NCI-H82 (cell line): Measurements from ENCODE around the gene MALRD1.

Source experiments
- DNase-seq: peaks from one replicate; lab custom pipeline; 2025; lab: John Stamatoyannopoulos, UW

MALRD1 gene

DNA sequence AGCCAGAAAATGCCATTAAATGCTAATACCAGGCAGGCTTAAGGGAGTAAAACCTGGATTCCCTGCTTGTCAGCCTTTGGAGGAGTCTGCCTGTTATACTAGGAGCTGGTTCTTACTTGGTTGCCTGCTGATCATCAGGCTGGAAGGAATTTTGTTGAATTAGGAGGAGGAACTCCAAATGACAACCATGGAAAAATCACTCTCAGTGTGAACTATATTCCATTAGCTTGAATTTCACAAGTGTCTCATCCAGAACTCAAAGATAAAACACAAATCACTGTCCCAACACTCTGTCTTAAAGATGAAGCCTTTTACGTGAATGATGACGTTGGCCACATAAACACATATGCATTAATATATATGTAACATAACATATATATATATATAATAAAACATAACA lies 528.8 kb downstream of the MALRD1 start:
- peak; percentile 55 for DNase-seq

DNA sequence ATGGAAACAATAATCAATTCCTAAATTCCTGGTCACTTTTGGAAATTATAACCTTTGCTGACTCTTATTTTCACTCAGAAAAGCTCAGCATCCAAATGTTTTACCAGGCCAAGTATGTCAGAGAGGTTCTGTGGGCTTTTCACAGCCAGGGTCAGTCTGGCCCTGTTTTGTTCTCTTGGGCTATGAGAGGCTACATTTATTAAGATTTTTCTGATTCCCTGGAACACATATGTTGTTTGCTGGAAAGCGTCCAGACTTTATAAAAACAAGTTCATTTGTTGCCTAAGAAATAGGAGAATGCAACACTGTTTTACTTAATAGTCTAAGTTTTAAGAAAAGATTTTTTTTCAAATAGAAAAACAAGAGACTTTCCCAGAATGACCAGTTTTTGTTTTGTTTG lies 529.2 kb downstream of the MALRD1 start:
- no peak for DNase-seq

DNA sequence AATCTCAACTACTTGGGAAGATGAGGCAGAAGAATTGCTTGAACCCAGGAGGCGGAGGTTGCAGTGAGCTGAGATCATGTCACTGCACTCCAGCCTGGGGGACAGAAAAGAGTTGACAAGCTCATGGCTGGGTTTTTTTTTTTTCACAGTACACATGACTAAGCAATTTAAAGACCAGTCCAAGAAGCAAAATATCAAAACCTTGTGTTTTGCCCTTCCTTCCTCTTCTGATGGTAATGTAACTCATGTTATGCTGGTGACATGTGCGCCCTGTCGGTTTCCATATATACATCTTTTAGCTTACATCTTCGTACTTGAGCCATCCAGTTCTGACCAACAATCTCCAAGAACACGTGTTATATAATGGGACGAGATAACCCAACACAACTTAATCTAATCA lies 530.0 kb downstream of the MALRD1 start:
- DNase-seq = no peak

DNA sequence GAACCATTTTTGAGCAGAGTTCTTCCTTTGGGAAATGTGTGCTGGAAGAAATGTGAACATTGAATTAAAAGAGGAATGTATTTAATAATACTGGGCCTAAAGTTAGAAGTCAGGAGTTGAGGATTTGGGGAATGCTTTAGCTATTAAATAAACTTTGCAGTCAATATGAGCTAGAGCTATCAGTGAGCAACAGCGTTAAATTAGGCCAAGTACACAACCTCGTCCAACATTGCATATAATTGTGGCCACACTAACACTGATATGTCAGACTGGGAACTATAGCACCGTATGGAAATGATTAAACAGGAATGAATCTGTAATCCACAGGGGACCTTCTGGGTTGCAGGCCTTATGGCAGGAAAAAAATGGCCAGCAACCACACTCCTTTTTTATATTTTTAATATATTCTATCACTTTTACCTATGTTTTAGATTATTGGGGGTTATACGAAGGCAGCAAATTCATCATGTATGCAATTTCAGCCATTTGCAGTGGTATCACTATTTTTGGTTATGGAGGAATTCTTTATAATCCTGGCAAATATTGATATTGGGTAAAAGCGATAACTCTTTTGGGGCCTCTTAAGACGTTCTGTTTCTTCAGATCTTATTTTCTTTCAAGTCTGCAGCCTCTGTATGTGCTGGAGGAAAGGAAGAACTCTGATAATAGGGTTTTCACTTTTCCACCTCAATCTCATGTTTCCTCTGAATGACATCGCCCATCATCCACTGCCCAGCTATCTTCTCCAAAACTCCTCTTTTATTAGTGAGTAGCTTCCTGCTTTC lies 531.4 kb downstream of the MALRD1 start:
- DNase-seq = no peak

DNA sequence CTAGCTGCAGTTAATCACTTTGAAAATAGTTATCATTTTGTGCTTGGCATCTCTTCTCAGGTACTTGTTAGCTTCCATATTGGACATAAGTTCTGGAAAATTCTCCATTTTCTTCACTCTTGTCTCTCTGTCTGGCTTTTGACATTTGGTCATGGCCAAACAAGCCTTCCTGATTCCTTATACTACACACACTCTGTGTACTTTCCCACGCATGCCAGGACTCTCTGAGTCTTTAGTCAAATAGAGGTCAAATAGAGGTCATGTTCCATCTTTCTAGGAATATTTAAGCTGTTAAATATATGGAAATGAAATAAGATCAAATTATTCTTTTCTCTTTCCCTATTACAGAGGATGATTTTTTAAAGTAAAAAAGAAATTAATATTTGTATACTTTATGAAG lies 532.1 kb downstream of the MALRD1 start:
- no peak for DNase-seq

DNA sequence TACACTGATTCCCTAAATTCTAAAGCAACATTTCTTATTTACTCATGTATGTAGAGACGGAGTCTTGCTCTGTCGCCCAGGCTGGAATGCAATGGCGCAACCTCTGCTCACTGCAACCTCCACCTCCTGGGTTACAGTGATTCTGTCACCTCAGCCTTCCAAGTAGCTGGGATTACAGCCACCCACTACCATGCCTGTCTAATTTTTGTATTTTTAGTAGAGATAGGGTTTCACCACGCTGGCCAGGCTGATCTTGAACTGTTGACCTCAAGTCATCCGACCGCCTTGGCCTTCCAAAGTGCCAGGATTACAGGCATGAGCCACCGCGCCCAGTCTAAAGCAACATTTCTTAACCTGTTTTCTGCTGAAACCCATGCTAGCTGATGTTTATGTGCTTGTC lies 540.0 kb downstream of the MALRD1 start:
- DNase-seq = no peak

DNA sequence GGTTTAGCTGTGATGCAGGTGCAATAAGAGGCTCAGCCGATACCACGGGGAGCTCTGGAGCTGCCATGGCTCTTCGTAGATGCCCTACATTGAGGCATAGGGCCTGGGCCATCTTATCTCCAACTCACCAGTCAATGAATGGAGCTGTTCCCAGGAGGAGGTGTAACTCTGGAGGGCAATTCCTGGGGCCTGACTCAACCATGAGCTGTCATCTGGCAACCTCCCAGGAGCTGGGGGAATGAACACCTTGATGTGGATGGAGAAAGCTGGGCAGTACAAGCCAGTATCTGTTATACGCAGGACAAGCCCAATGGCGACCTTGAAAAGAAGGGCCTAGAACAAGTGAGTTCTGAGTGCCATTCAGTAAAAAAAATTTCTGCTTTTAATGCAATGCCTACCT lies 543.7 kb downstream of the MALRD1 start:
- DNase-seq = no peak

DNA sequence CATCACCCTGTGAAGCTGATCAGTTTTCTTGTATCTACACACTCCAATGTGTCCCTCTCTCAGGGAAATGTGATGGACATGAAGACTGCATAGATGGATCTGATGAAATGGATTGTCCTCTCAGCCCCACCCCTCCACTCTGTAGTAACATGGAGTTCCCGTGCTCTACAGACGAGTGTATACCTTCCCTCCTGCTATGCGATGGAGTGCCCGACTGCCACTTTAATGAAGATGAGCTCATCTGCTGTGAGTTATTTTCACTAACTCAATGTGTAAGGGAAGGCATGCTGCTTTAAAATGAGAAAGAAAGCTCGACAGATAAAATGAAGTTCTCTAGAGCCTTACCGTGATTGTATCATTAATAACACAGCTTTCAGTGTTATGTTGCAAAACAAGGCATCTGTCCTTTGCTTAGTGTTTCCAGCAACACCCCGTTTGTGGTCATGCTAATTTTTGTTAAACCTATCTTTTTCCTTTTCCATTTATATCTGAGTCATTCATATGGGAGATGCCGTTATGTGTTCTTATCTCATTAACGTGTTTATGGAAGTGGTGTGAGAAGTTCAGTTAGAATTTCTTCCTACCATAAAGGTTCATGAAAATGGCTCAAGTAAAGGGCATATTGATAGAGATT lies 546.7 kb downstream of the MALRD1 start:
- no peak for DNase-seq

DNA sequence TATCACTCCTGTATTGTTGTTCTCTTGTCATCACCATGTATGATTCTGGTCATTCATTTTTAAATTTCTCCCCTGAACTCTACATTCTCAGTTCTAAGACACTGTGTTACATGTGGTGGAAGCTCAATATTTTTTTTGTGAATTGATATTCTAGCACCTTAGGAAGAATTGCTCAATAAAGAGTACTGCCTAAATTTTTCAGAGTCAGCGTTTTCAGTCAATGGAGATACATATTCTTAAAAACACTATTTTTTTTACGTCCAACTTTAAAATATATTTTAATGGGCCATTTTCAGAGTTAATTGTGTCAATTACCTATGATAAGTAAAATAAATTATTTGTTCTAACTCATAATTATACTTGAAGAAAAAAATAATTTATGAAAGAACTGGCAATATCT lies 557.2 kb downstream of the MALRD1 start:
- DNase-seq = no peak

DNA sequence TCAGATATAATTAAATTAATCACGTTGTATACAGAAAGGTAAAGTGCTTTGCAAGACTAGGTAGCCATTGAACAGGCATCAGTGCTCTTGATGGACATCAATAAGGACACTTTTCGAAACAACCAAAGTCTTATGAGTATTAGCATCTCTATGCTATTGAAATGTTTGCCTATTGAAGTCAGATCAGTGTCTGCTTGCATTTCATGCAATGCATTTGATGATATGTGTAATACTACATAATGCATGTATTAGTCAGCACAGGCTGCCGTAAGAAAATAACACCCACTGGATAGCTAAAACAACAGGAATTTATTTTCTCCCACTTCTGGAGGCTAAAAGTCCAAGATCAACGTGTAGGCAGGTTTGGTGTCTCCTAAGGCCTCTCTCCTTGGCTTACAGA lies 558.4 kb downstream of the MALRD1 start:
- DNase-seq = no peak

DNA sequence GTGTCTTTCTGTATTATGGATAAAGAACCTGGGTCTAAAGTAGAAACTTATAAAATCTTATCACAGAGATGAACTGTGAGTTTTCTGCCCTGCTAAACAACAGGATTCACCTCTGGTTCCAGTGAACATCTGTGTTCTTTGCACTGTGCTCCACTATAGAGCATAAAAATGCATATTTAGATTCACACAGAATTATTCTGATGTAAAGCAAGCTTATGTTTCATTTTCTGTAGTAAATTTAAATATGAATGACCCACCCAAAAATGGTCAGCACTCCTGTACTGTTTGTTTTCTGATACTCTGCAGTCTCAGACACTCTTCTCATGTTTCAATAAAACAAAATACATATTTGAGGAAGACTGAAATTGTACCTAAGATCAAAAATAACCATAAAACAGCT lies 563.2 kb downstream of the MALRD1 start:
- DNase-seq = no peak

DNA sequence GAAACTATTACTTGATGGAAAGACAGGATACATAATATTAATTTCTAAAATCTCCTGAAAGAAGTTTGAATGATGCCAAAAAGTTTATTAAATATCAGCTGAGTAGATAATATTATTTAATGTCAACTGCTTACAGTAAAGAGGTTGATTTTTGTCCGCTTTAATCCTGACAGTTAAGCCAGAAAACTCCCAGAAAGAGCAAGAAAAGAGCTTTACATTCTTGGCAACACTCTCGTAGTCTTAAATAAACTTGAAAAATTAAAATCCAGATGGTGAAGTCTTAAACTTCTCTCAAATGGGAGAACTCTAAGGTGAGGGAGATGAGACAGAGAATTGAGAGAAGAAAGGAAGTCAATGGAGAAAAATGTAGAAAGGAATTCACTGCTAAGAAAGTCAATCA lies 568.4 kb downstream of the MALRD1 start:
- DNase-seq = no peak

DNA sequence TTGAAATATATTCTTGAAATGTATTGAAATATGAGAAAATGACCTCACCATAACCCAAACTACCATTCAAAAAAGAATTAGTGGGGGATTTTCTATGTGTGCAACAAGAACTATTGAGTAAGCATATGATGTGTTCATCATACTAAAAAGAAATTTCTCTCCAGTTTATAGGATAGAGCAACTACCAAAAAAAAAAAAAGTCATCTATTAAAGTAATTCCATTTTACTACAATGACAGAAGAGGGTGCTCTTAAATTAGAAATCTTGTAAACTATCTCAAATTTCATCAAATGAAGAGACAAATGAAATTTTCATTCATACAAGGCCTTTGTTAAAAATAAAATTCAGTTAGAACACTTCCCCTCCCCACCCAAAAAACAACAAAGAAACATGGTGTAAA lies 572.2 kb downstream of the MALRD1 start:
- no peak for DNase-seq

DNA sequence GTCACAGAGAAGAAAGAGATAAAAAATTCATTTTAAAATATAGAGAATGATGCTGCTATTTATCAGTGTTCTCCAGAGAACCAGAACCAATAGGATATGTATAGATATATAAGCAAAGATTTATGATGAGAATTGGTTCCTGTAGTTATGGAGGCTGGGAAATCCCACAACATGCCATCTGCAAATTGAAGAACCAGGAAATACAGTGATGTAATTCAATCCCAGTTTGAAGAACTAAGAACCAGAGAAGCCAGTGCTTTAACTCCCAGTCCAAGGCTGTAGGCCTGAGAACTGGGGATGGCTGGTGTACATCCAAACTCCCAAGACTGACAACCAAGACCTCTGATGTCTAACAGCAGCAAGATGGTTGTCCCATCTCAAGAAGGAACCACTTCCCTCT lies 574.7 kb downstream of the MALRD1 start:
- no peak for DNase-seq

DNA sequence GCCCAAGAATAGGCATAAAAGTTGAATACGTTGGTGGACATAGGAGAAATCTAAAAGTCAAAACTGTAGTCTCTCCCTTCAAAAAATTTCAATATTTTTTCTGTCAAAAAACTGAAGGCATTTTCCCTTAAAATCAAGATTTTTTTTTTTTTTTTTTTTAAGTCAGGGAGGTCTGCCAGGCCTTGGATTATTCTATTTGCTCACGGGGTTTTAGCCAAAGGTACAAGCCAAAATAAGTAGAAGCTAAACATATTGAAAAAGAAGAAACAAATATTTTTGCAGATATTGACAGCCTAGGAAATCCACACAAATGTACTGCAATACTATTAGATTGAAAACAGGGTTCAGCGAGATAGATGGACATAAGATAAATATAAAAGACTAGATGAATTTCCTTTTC lies 577.6 kb downstream of the MALRD1 start:
- no peak for DNase-seq

DNA sequence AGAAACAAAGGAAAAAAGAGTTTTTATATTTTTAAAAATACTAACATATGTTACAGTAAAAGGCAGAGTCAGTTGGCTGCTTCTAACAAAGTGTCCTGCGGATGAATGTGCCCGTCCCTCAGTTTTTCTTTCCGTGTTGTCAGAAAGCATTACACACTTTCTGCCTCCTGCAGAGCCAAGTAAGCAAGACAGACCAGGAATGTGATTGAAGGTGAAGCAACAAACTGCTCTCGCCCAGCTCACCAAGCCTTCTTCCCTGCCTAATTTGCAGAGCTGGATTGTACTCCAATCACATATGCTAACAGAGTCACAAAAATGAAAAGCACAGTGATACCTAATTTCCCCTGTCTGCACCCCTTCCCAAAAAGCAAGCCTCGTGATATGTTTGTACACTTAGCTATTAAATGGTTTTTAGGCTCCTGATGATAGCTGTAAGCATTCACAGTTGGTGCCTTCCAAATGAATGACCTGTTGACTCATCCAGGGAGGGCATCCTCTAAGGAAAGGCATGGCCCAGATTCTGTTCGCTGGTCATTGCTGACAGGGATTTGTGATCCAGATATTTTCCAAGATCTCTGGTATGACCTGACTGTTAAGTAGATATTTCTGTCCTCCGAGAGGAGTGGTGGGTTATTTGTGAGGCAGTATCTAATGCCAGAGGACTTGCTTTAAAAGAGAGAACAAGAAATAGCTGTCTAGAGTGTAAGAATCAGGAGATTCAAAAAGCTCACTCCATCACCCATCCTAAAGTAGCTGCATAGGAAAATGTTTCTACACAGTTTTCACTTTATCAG lies 580.4 kb downstream of the MALRD1 start:
- no peak for DNase-seq

DNA sequence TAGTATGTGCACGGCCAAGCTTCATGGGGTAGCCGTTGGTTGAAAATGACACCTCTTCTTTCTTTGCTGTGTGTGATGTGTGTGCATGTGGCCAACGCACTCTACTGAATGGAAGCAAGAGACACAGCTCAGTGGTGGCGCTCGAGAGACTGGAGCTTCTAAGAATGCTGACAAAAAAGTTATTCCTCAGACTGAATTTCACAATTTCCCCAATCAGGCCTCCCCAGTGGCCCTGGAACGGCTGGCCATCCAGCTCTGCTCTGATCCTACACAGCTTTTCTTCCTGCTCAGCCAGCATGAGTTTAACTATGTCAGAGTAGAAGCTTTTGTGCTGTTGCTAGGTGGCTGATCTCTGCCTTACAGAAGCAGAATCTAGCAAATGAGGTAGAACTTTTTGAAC lies 581.0 kb downstream of the MALRD1 start:
- DNase-seq = peak; percentile 0

DNA sequence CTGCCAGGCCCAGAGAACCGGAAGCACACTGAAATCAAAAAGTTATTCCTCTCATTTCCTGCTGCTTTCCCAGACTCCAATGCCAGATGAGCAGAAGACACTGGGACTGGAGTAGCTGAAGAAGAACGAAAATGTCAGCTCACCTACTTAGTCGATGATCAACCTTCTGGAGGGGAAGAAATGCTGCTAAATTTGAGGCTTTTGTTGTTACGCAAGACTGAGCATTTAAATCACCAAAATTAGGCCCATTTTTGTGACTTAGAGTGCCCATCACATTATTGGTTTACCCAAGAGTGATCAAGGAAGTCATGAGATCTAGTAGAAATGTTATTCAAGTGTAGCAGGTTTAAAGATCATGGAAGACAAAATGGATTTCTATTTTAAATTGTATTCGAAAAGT lies 585.6 kb downstream of the MALRD1 start:
- DNase-seq = no peak

DNA sequence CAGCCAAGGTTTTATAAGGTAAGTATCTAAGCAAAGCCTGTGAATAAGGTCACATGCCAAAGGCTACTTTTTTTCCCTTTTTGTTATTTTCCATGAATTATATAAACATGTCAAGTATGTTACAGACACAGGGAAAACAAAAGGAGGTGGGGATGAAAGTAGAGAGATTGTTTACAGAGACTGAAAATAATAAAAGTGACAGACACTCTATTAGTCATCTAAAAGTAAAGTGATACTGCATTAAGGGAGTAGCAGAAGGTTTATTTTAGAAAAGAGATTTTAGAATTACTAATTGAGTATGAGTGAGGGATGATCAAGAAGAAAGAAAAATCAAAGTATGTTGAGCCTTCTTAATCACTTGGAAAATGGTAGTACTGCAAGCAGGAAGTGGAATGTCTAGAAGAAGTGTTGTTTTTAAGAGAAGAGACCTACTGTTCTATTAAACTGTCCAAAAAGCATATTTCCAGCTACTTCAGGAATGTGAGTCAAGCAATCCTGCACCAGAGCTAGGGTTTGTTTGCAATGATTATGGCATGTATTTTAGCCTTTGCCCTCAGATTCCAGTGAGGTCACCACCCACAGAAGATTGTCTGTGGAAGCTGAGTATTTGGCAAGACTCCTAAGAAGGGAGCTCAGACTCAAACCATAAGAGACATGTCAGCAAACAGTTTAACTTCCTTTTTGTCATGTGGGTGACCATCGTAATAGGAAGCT lies 589.7 kb downstream of the MALRD1 start:
- DNase-seq = no peak

DNA sequence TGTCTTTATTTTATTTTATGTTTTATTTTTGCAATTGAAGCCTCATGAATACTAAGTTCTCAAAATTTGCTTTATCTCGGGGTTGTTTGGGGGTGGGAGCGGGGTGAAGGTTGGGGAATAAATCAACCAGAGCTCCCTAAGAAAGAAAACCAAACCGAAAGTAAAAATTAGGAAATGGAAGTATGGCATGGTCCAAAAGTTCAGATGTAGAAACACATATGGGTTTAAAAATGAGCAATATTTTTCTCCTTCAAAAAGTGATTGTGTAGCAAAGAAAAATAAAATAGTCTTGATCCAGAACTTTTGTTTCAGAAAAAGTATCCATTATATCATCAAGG lies 590.3 kb downstream of the MALRD1 start:
- no peak for DNase-seq

DNA sequence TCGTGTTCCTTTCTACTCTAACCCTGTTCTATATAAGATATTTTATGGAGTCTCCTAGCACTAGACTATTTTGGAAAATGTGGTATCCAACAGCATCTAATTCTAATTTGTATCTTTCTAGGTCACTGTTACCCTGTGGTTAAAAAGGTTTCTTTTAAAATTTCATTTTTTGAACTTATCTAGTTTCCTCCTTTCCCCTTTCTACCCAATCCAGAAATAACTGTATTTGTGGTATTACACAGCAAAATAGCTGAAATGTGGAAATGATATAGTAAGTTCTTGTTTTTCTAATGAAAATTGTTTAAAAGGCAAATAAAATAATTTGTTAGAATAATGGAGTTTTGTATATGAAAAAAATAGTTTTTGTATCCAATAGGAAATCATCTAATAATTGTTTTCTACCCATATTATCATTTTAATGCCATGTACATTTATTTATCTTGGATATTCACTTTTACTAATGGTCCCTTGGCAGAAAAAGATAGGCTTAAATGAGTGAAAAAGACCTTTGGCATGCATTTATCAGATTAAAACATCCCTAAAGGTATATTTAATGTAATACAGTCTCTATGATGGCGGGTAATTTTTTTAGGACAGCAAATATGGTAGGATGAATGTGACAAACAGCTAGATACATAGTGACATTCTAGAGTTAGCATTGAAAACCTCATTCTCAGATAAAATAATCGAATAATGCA lies 592.1 kb downstream of the MALRD1 start:
- DNase-seq = no peak

DNA sequence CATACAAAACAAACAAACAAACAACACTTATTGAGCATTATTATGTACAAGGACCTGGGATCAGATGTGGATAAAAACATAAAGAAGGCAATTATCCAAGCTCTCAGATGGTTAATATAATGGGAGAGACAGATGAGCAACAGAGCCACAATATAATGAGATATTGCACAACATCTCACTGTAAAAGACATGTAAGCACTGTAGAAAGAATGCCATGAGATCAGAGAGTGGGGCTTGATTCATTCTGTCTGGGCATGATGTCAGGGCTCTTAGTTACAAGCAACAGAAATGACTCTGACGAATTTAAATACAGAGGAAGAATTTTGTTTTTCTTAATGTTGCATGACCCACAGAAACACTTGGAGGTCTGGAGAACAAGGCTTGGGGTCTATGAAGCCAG lies 602.9 kb downstream of the MALRD1 start:
- no peak for DNase-seq
